HepG2 (cell line): ENCODE data around the gene ARVCF. TPM values are rescaled to one million over a fixed set of nuclear protein-coding genes. Genes with fewer than 3 reads are reported as not detected.

Source experiments
- DRAP1 ChIP-seq: IDR thresholded peaks from 2 replicates; pipeline ENCODE4 v1.6.1; 2016; ENCODE audit warnings: missing genetic modification reagents, missing compliant biosample characterization
- ERF ChIP-seq: IDR thresholded peaks from 2 replicates; pipeline ENCODE4 v1.6.1; 2018; ENCODE audit warnings: missing biosample characterization, missing genetic modification reagents
- HCFC1 ChIP-seq: fragments of 150-350 bp; IDR thresholded peaks from 2 replicates; pipeline ENCODE4 v1.6.1; 2014; ENCODE audit warnings: low read depth, low read length
- ISL2 ChIP-seq: sonication (generic); formaldehyde crosslinking; IDR thresholded peaks from 2 replicates; pipeline ENCODE4 v1.5.0; 2020; ENCODE audit warnings: missing genetic modification reagents
- MAZ ChIP-seq, 2 experiments: sonication (generic) in 1 of 2; formaldehyde crosslinking in 1 of 2; IDR thresholded peaks; 2 replicates each; pipeline versions ENCODE4 v1.5.0 to v1.6.1; 2012 to 2020; ENCODE audit warnings: low read depth in 2 of 2, mild to moderate bottlenecking in 2 of 2, borderline replicate concordance in 1 of 2, improper control_type of control experiment in 1 of 2, low read length in 1 of 2, missing genetic modification reagents in 1 of 2, moderate library complexity in 1 of 2
- NFYB ChIP-seq: sonication (generic); formaldehyde crosslinking; IDR thresholded peaks from 2 replicates; pipeline ENCODE4 v1.4.0; 2020; ENCODE audit warnings: missing genetic modification reagents
- NKX3-1 ChIP-seq: sonication (generic); formaldehyde crosslinking; IDR thresholded peaks from 2 replicates; pipeline ENCODE4 v1.5.0; 2020; ENCODE audit warnings: missing genetic modification reagents
- PAWR ChIP-seq: sonication (generic); formaldehyde crosslinking; IDR thresholded peaks from 2 replicates; pipeline ENCODE4 v1.4.0; 2020; ENCODE audit warnings: missing genetic modification reagents, mild to moderate bottlenecking, borderline replicate concordance
- PRPF4 ChIP-seq: fragments of 200-400 bp; formaldehyde crosslinking; IDR thresholded peaks from 2 replicates; pipeline ENCODE4 v1.6.1; 2016; ENCODE audit warnings: low read length, low read depth; ENCODE audit not compliant: poor library complexity, severe bottlenecking
- SP2 ChIP-seq: sonication (generic); formaldehyde crosslinking; IDR thresholded peaks from 2 replicates; pipeline ENCODE4 v1.5.1; 2020; ENCODE audit warnings: mild to moderate bottlenecking, missing genetic modification reagents
- ZBTB8A ChIP-seq: sonication (generic); formaldehyde crosslinking; IDR thresholded peaks from 2 replicates; pipeline ENCODE4 v1.4.0; 2020; ENCODE audit warnings: mild to moderate bottlenecking, low read depth, missing genetic modification reagents, borderline replicate concordance
- ZFX ChIP-seq: sonication (generic); formaldehyde crosslinking; IDR thresholded peaks from 2 replicates; pipeline ENCODE4 v1.4.0; 2020; ENCODE audit warnings: mild to moderate bottlenecking, low read depth, missing genetic modification reagents, moderate library complexity
- ZFY ChIP-seq: sonication (generic); formaldehyde crosslinking; IDR thresholded peaks from 2 replicates; pipeline ENCODE4 v1.4.0; 2020; ENCODE audit warnings: missing genetic modification reagents
- ZNF160 ChIP-seq: sonication (generic); formaldehyde crosslinking; IDR thresholded peaks from 2 replicates; pipeline ENCODE4 v1.8.0; 2022; ENCODE audit warnings: mild to moderate bottlenecking, inconsistent platforms, missing genetic modification reagents
- ZNF180 ChIP-seq: sonication (generic); formaldehyde crosslinking; IDR thresholded peaks from 2 replicates; pipeline ENCODE4 v1.4.0; 2020; ENCODE audit warnings: low read depth, missing genetic modification reagents, borderline replicate concordance
- ZNF230 ChIP-seq: sonication (generic); formaldehyde crosslinking; IDR thresholded peaks from 2 replicates; pipeline ENCODE4 v1.4.0; 2020; ENCODE audit warnings: mild to moderate bottlenecking, missing genetic modification reagents
- ZNF44 ChIP-seq: sonication (generic); formaldehyde crosslinking; IDR thresholded peaks from 2 replicates; pipeline ENCODE4 v1.5.1; 2020; ENCODE audit warnings: mild to moderate bottlenecking, missing genetic modification reagents
- ZNF674 ChIP-seq: sonication (generic); formaldehyde crosslinking; IDR thresholded peaks from 2 replicates; pipeline ENCODE4 v1.5.0; 2020; ENCODE audit warnings: low read depth, mild to moderate bottlenecking, missing genetic modification reagents
- ZNF709 ChIP-seq: sonication (generic); formaldehyde crosslinking; IDR thresholded peaks from 2 replicates; pipeline ENCODE4 v1.5.0; 2020; ENCODE audit warnings: mild to moderate bottlenecking, missing genetic modification reagents
- ZNF720 ChIP-seq: sonication (generic); formaldehyde crosslinking; IDR thresholded peaks from 2 replicates; pipeline ENCODE4 v1.4.0; 2020; ENCODE audit warnings: missing genetic modification reagents
- ZNF770 ChIP-seq: sonication (generic); formaldehyde crosslinking; IDR thresholded peaks from 2 replicates; pipeline ENCODE4 v1.5.0; 2020; ENCODE audit warnings: mild to moderate bottlenecking, missing genetic modification reagents
- ZNF780A ChIP-seq: sonication (generic); formaldehyde crosslinking; IDR thresholded peaks from 2 replicates; pipeline ENCODE4 v1.8.0; 2022; ENCODE audit warnings: mild to moderate bottlenecking, missing genetic modification reagents, moderate library complexity
- ZNF816 ChIP-seq: sonication (generic); formaldehyde crosslinking; IDR thresholded peaks from 2 replicates; pipeline ENCODE4 v1.8.0; 2022; ENCODE audit warnings: missing genetic modification reagents, mild to moderate bottlenecking, borderline replicate concordance
- polyA plus RNA-seq, 8 experiments: library from polyadenylated mRNA; depleted of rRNA in 3 of 8; stranded (reverse) in 7 of 8; unstranded in 1 of 8; fragments of >200 nt; fragmentation: Illumina TruSeq in 4 of 8; extraction: Trizol in 4 of 8; gene quantifications; 2 replicates each; pipeline versions ENCODE4 v1.2.1 to v1.2.3, GENCODE V29; 2011 to 2016; ENCODE audit warnings: low read depth in 4 of 8, missing spikeins in 1 of 8, mixed read lengths in 1 of 8; ENCODE audit not compliant: insufficient read depth in 1 of 8
- total RNA-seq, 5 experiments: library from RNA; depleted of rRNA; stranded (reverse); fragments of >200 nt; fragmentation: Illumina TruSeq; extraction: Trizol; gene quantifications; 2 replicates each; pipeline ENCODE4 v1.2.3, GENCODE V29; 2016; ENCODE audit warnings: low read depth in 1 of 5
- TF ChIP-seq, protein P1 (sequence below): IDR thresholded peaks from 2 replicates; pipeline ENCODE4 v1.6.1; 2016; ENCODE audit warnings: low read depth, borderline replicate concordance
- TF ChIP-seq, protein P2 (sequence below): sonication (generic); formaldehyde crosslinking; conservative IDR thresholded peaks from 2 replicates; pipeline ENCODE4 v1.8.1; 2023; ENCODE audit warnings: missing genetic modification reagents
- TF ChIP-seq, protein P3 (sequence below): sonication (generic); formaldehyde crosslinking; IDR thresholded peaks from 2 replicates; pipeline ENCODE4 v1.4.0; 2020; ENCODE audit warnings: mild to moderate bottlenecking, missing genetic modification reagents

The ARVCF gene
- total and polyA plus RNA-seq, 2 of the 13 experiments (the other 11 are each of a cell fraction or from before 2014, with no cell fraction given) = 16.4 to 17.7 TPM

DNA sequence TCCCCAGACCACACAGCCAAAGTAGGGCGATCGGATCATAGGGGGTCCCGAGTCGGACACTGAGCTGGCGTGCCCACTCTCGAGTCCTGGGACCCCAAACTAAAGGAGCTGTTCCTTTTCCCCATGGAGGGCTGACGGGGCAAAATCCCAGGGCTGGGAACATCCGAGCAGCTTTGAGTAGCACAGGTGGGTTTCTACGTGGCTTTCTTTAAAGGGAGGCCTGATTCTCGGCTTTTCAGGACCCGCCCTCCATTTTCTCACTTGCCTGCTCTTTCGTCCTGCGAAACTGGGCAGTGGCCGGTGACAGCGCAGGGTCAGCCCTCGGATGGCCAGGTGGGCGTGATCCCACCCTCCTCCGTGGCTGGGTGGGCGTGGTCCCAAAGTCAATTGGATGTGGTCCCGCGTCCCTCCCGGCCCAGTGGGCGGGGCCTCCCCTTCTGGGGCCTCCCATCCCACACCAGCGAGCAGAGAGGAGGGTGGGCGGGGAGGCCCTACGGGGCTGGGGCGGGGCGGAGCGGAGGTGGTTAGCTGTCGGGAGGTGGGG, 57.5 kb downstream of the ARVCF start (continued):
- TF ChIP-seq DRAP1 (CRISPR knock-in tag) (peak; percentile 91), NFYB (CRISPR knock-in tag) (peak; percentile 46), ZNF816 (CRISPR knock-in tag) (peak; percentile 53; the same call in 1 of the 2 replicates), ERF (CRISPR knock-in tag) (peak; percentile 9; the same call in 1 of the 2 replicates), PRPF4 (no peak), ZNF709 (CRISPR knock-in tag) (no peak; the same call in 1 of the 2 replicates), ZNF44 (no peak), ZNF230 (CRISPR knock-in tag) (no peak), HCFC1 (no peak), PAWR (CRISPR knock-in tag) (no peak), ISL2 (CRISPR knock-in tag) (peak; percentile 11; the same call in 1 of the 2 replicates), ZNF160 (peak; percentile 17; the same call in 1 of the 2 replicates), ZNF180 (CRISPR knock-in tag) (no peak), ZNF770 (CRISPR knock-in tag) (no peak), SP2 (CRISPR knock-in tag) (no peak), ZNF780A (CRISPR knock-in tag) (no peak), ZBTB8A (CRISPR knock-in tag) (no peak), MAZ (IDR thresholded peaks at IDR 0.05; ENCODE audit: borderline replicate concordance, low read depth, low read length) (no peak), MAZ (CRISPR knock-in tag; IDR thresholded peaks at IDR 0.05; ENCODE audit: low read depth) (peak; percentile 71; the same call in 1 of the 2 replicates), ZNF674 (no peak), NKX3-1 (CRISPR knock-in tag) (no peak), ZNF720 (CRISPR knock-in tag) (no peak), ZFY (CRISPR knock-in tag) (peak; percentile 18), ZFX (no peak)
- TF ChIP-seq, protein P1, sequence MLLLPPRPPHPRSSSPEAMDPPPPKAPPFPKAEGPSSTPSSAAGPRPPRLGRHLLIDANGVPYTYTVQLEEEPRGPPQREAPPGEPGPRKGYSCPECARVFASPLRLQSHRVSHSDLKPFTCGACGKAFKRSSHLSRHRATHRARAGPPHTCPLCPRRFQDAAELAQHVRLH (CRISPR knock-in tag) = no peak
- TF ChIP-seq, protein P2, sequence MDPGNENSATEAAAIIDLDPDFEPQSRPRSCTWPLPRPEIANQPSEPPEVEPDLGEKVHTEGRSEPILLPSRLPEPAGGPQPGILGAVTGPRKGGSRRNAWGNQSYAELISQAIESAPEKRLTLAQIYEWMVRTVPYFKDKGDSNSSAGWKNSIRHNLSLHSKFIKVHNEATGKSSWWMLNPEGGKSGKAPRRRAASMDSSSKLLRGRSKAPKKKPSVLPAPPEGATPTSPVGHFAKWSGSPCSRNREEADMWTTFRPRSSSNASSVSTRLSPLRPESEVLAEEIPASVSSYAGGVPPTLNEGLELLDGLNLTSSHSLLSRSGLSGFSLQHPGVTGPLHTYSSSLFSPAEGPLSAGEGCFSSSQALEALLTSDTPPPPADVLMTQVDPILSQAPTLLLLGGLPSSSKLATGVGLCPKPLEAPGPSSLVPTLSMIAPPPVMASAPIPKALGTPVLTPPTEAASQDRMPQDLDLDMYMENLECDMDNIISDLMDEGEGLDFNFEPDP (CRISPR knock-in tag) = no peak
- TF ChIP-seq, protein P3, sequence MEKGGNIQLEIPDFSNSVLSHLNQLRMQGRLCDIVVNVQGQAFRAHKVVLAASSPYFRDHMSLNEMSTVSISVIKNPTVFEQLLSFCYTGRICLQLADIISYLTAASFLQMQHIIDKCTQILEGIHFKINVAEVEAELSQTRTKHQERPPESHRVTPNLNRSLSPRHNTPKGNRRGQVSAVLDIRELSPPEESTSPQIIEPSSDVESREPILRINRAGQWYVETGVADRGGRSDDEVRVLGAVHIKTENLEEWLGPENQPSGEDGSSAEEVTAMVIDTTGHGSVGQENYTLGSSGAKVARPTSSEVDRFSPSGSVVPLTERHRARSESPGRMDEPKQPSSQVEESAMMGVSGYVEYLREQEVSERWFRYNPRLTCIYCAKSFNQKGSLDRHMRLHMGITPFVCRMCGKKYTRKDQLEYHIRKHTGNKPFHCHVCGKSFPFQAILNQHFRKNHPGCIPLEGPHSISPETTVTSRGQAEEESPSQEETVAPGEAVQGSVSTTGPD (CRISPR knock-in tag) = no peak
